Endothelial cell of umbilical vein (primary cell): ENCODE measurements around the gene TGM1. TPM values are rescaled to one million over a fixed set of nuclear protein-coding genes. Genes with fewer than 3 reads are reported as not detected.

ENCODE experiments used
- BruUV-seq: library from RNA; stranded (reverse); fragments of 400-500 nt; replicated peaks from 2 replicates; lab custom pipeline; 2021; lab: Mats Ljungman, UMichigan
- CTCF ChIA-PET: fragments of 300-600, 350-600 bp; sonication (Branson Sonifier 250); formaldehyde crosslinking; loops from one replicate; lab custom pipeline; 2021; ENCODE audit warnings: antibody characterized with exemption, inconsistent platforms; lab: Charles Lee
- POLR2A ChIA-PET: fragments of 300-600, 350-600 bp; sonication (Branson Sonifier 250); formaldehyde crosslinking; loops from one replicate; lab custom pipeline; 2021; ENCODE audit warnings: antibody characterized with exemption, inconsistent platforms; lab: Charles Lee
- DNase-seq: peaks from one replicate; pipeline ENCODE4 v3.0.0-alpha.2; 2011; ENCODE audit warnings: low read depth, low spot score
- FAIRE-seq: peaks from 2 replicates; lab custom pipeline; 2011; peaks lifted over from hg19 to GRCh38; lab: Jason Lieb, UNC
- H2AFZ ChIP-seq: 2 replicates; pipeline ENCODE4 v1.6.0; 2012; ENCODE audit warnings: low read depth, low read length, control low read depth, inconsistent platforms
- H3K27ac ChIP-seq: 2 replicates; pipeline ENCODE4 v1.5.1; 2011; ENCODE audit warnings: low read depth, mild to moderate bottlenecking, control low read depth, low read length, moderate library complexity; ENCODE audit not compliant: insufficient read depth
- H3K27me3 ChIP-seq, 2 experiments: 2 replicates each; pipeline versions ENCODE4 v1.6.0 to v1.6.1; 2011; ENCODE audit warnings: low read length in 2 of 2, mixed read lengths in 1 of 2; ENCODE audit not compliant: control insufficient read depth in 2 of 2, insufficient read depth in 2 of 2
- H3K36me3 ChIP-seq, 2 experiments: 2 replicates in 1 of 2; 3 replicates in 1 of 2; pipeline ENCODE4 v1.5.1; 2011; ENCODE audit warnings: low read length in 2 of 2, mild to moderate bottlenecking in 1 of 2, moderate library complexity in 1 of 2; ENCODE audit not compliant: control insufficient read depth in 2 of 2, insufficient read depth in 2 of 2; ENCODE audit errors: extremely low read depth in 1 of 2
- H3K4me1 ChIP-seq: 3 replicates; pipeline ENCODE4 v1.5.1; 2011; ENCODE audit warnings: mild to moderate bottlenecking, low read length; ENCODE audit not compliant: control insufficient read depth, insufficient read depth; ENCODE audit errors: extremely low read depth
- H3K4me2 ChIP-seq: 2 replicates; pipeline ENCODE4 v1.6.1; 2011; ENCODE audit warnings: low read length, control low read depth, mixed read lengths; ENCODE audit not compliant: insufficient read depth
- H3K4me3 ChIP-seq, 3 experiments: fragments of 200-600 bp in 1 of 3; sonication (generic), shearing (Covaris generic) in 1 of 3; replicated peaks in 1 of 3; 2 replicates each; pipeline ENCODE4 v1.5.1; 2011 to 2016; ENCODE audit warnings: control low read depth in 3 of 3, low read length in 3 of 3, mild to moderate bottlenecking in 2 of 3, inconsistent platforms in 1 of 3, low read depth in 1 of 3, moderate library complexity in 1 of 3; ENCODE audit not compliant: insufficient read depth in 1 of 3
- H3K79me2 ChIP-seq: 2 replicates; pipeline ENCODE4 v1.6.0; 2012; ENCODE audit warnings: low read length, inconsistent platforms; ENCODE audit not compliant: control insufficient read depth, insufficient read depth
- H3K9ac ChIP-seq: replicated peaks from 2 replicates; pipeline ENCODE3; 2011; ENCODE audit warnings: low read length, control low read depth; ENCODE audit not compliant: insufficient read depth; ENCODE audit errors: extremely low read depth
- H3K9me1 ChIP-seq: replicated peaks from 3 replicates; pipeline ENCODE4 v1.6.0; 2011; ENCODE audit warnings: mild to moderate bottlenecking, low read length; ENCODE audit not compliant: control insufficient read depth, insufficient read depth; ENCODE audit errors: extremely low read depth
- H3K9me3 ChIP-seq: replicated peaks from 2 replicates; pipeline ENCODE4 v1.5.1; 2012; ENCODE audit warnings: low read length, inconsistent platforms; ENCODE audit not compliant: control insufficient read depth, insufficient read depth
- H4K20me1 ChIP-seq: replicated peaks from 2 replicates; pipeline ENCODE3; 2011; ENCODE audit warnings: mild to moderate bottlenecking, low read length; ENCODE audit not compliant: control insufficient read depth, insufficient read depth; ENCODE audit errors: extremely low read depth
- CTCF ChIP-seq, 2 donors: IDR thresholded peaks; 1 replicate in 1 of 2; 2 replicates in 1 of 2; pipeline ENCODE4 v1.5.1; 2011; ENCODE audit warnings: low read length in 2 of 2, mild to moderate bottlenecking in 2 of 2, moderate library complexity in 2 of 2, control low read depth in 1 of 2, inconsistent platforms in 1 of 2, low read depth in 1 of 2; ENCODE audit not compliant: insufficient read depth in 1 of 2; ENCODE audit errors: extremely low read depth in 1 of 2
- EZH2 ChIP-seq: IDR thresholded peaks from 2 replicates; pipeline ENCODE4 v1.6.1; 2012; ENCODE audit warnings: borderline replicate concordance, low read depth, mild to moderate bottlenecking, moderate library complexity, low read length, inconsistent platforms; ENCODE audit not compliant: severe bottlenecking
- FOS ChIP-seq: IDR thresholded peaks from 2 replicates; pipeline ENCODE4 v1.6.1; 2011; ENCODE audit warnings: mild to moderate bottlenecking, low read length, moderate library complexity, borderline replicate concordance; ENCODE audit not compliant: insufficient read depth
- GATA2 ChIP-seq: IDR thresholded peaks from 2 replicates; pipeline ENCODE4 v1.7.0; 2011; ENCODE audit warnings: low read depth, mild to moderate bottlenecking, moderate library complexity, mixed read lengths, low read length; ENCODE audit not compliant: insufficient read length, insufficient read depth
- JUN ChIP-seq: IDR thresholded peaks from 2 replicates; pipeline ENCODE4 v1.6.1; 2011; ENCODE audit warnings: borderline replicate concordance, low read depth; ENCODE audit not compliant: insufficient read length, insufficient read depth
- MAX ChIP-seq: IDR thresholded peaks from 2 replicates; pipeline ENCODE4 v1.6.1; 2011; ENCODE audit not compliant: insufficient read depth, insufficient read length
- MYC ChIP-seq: IDR thresholded peaks from one replicate; pipeline ENCODE4 v1.6.1; 2011; ENCODE audit warnings: mild to moderate bottlenecking, low read depth, low read length
- POLR2A ChIP-seq: IDR thresholded peaks from 2 replicates; pipeline ENCODE4 v1.6.1; 2012; ENCODE audit warnings: low read depth, mild to moderate bottlenecking, control low read depth, low read length
- POLR2AphosphoS5 ChIP-seq: IDR thresholded peaks from 2 replicates; pipeline ENCODE4 v1.6.1; 2012; ENCODE audit warnings: low read depth, mild to moderate bottlenecking, control low read depth, low read length, moderate library complexity; ENCODE audit not compliant: insufficient read depth
- dilution Hi-C: fragments of 300-500 bp; cut with MboI; formaldehyde crosslinking; loops from one replicate; pipeline ENCODE4 v1.15.0; 2019; ENCODE audit warnings: low sequenced_read_pairs; ENCODE audit not compliant: extremely low pct_ligation_motif_present
- intact Hi-C: fragments of 100-400 bp; cut with micrococcal nuclease; formaldehyde crosslinking; loops from one replicate; pipeline ENCODE4 v1.10.0; 2022
- polyA plus RNA-seq, 4 experiments: library from polyadenylated mRNA; depleted of rRNA in 3 of 4; stranded (reverse) in 3 of 4; unstranded in 1 of 4; fragments of >200 nt; gene quantifications; 2 replicates each; pipeline versions ENCODE4 v1.2.1 to v1.2.3, GENCODE V29; 2011 to 2012; ENCODE audit warnings: missing spikeins in 1 of 4
- total RNA-seq: library from RNA; stranded (reverse); gene quantifications from 2 replicates; pipeline ENCODE4 v1.2.3, GENCODE V29; 2021

Gene TGM1
- total and polyA plus RNA-seq, 2 donors (not counting 3 experiments of a cell fraction or from before 2014, with no cell fraction given) = 1.0 to 3.4 TPM

DNA sequence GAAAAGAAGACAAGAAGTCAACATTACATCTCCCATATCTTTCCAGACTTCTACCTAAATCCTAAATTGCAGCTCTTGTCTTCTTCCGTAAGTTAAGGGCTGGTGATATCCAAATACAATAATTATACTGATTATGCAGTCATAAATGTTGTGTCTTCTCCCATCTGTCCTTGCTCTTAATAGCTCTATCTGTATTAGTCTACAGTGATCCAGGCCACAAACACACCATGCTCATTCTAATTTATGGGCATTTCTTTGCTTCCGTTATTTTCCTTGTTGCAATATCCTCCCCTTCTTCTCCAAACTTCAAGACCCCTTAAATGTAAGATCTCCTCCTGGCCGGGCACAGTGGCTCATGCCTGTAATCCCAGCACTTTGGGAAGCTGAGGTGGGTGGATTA lies 43.5 kb downstream of the TGM1 start:
- dilution Hi-C loops (no loop called here), intact Hi-C loops (loop anchor here (5.0 kb wide), 1 partner anchor 162 kb away; no protein-coding TSS in a partner anchor)
- Histone ChIP-seq H3K9me3 (no peaks in the 10 kb centered on the region), H2AFZ (no peak overlapping the region), H3K79me2 (peaks cover 48% of the 10 kb centered on the region), H4K20me1 (no peaks in the 10 kb centered on the region), H3K27ac (no peak overlapping the region), H3K36me3 (peaks cover 2 to 4% of the 10 kb centered on the region in 2 experiments), H3K4me3 (no peak overlapping the region), H3K4me2 (no peak overlapping the region), H3K27me3 (no peaks in the 10 kb centered on the region), H3K4me1 (peaks cover 8% of the 10 kb centered on the region), H3K9ac (no peak overlapping the region), H3K9me1 (no peaks in the 10 kb centered on the region)
- POLR2A ChIA-PET = no interaction called here
- BruUV-seq = no TSS peak
- FAIRE-seq (no peak), DNase-seq (no peak)
- TF ChIP-seq POLR2AphosphoS5 (no peak), MAX (no peak), POLR2A (no peak), FOS (no peak), EZH2 (no peak), CTCF (IDR thresholded peaks at IDR 0.05; ENCODE audit: extremely low read depth in 1 of 2, insufficient read depth in 1 of 2, low read depth in 1 of 2, low read length in 2 of 2) (no peak), JUN (no peak), GATA2 (no peak), MYC (no peak)
- CTCF ChIA-PET = interaction anchor here (0.9 to 2.7 kb wide), 4 partner anchors 8 to 89 kb away, joined by 3 to 14 read pairs (median 7); partner anchors contain the start of gene TINF2
